Measurements from ENCODE around the gene CAP2. TPM values are rescaled to one million over a fixed set of nuclear protein-coding genes. Genes with fewer than 3 reads are reported as not detected.
A peak's percentile ranks its signal among the peaks of the same experiment; 100 is the strongest.
"Not testable (repeated sequence)": the region's sequence is repeated elsewhere in the genome, so short reads cannot be mapped to it uniquely, and the experiment has no call there.

The CAP2 gene
- total RNA-seq, 1 donor from 2014 or later, result 32.0 TPM

DNA sequence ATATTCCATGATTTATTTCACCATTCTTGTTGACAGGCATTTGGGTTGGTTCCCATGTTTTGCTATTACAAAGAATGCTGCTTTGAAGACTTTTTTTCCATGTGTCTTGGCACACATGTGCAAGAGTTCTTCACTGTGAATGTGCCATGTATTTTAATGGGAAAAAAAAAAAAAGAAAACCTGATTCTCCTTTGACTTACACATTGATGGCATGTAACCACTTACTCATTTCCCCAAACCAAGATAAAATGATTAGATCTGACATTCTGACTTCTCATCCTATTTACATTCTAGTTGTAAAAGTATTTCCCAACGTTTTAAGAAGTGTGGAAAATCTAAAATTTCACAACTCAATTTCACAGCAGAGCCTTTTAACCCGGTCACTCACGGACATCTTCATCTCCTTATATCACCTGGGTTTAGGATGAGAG, 4.4 kb downstream of the CAP2 start:
- DNase-seq (ENCODE audit: low spot score), result peak; percentile 30

DNA sequence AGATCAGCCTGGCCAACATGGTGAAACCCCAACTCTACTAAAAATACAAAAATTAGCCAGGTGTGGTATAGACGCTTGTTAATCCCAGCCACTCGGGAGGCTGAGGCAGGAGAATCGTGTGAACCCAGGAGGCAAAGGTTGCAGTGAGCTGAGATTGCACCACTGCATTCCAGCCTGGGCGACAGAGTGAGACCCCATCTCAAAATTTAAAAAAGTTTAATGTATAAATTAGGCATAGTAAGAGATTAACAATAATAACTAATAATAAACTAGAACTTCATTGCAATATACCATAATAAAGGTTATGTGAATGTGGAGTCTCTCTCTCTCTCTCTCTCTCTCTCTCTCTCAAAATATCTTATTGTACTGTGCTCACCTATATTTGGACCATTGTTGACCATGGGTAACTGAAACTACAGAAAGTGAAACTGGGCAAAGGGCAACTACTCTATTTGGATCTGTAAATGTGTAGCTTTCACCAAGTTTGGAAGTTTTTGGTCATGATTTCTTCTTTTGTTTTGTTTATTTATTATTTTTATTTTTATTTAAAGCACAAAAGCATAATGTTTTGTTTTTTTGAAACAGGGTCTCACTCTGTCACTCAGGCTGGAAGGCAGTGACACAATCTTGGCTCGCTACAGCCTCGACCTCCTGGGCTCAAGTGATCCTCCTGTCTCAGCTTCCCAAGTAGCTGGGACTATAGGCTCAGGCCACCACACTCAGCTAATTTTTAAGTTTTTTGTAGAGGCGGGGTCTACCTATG, 12.0 kb downstream of the CAP2 start:
- not testable (repeated sequence) for DNase-seq (ENCODE audit: low spot score)

DNA sequence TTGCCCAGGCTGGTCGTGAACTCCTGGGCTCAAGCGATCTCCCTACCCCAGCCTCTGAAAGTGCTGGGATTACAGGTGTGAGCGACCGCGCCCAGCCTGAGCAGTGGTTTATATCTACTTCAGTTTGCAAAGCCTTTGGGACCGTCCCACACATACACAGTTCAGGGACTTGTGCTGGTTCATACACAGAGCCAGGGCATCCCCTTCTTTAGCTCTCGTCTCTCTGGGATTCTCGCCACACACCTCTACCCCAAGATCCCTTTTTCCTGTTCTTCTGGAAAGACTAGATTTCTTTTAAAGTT, 12.5 kb downstream of the CAP2 start:
- DNase-seq (ENCODE audit: low spot score), result no peak

DNA sequence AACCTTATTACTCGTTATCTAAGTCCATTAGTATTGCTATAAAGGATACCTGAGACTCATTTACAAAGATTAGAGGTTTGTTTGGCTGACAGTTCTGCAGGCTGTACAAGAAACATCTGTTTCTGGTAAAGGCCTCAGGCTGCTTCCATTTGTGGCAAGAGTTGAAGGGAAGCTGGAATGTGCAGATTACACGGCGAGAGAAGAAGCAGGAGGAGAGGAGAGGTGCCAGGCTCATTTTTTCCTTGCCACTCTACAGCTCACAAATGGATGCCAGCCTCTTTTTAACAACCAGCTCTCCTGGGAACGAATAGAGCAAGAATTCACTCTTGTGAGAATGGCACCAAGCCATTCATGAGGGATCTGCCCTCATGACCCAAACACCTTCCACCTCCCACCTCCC, 14.7 kb downstream of the CAP2 start:
- no peak for DNase-seq (ENCODE audit: low spot score)

DNA sequence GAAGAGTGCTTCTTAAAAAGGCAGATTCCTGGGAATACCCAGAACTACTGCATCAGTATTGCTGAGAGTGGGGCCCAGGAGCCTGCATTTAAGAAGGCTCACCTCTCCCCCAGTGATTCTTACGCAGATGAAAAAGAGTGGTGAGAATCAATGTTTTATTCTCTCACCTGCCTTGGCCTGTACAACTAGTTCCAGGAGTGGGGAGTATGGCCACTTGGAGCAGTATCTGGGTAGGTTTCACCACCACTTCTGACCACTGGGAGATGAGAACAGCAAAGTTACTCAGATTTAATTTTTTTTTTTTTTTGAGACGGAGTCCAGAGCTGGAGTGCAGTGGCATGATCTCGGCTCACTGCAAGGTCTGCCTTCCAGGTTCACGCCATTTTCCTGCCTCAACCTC, 16.9 kb downstream of the CAP2 start:
- DNase-seq (ENCODE audit: low spot score), result no peak

DNA sequence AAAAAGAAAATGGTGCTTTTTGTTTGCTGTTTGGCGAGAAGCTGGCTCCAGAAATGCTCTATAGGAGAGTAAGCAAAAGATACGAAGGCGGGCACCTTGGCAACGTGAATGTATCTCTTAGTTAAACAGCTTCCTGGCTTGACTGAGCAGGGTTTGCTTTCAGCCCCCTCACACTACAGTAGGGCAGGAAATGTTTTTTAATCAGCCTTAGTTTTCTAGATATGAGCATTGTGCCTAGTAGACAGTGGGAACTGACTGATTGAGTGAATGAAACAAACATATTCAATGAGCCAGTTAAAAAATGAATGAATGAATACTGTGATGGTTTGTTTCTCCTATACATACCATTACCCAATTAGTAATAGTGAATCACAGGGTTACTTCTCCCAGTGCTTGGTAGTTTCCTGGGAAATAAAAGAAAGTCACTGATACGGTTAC, 19.9 kb downstream of the CAP2 start:
- DNase-seq (ENCODE audit: low spot score), result no peak

DNA sequence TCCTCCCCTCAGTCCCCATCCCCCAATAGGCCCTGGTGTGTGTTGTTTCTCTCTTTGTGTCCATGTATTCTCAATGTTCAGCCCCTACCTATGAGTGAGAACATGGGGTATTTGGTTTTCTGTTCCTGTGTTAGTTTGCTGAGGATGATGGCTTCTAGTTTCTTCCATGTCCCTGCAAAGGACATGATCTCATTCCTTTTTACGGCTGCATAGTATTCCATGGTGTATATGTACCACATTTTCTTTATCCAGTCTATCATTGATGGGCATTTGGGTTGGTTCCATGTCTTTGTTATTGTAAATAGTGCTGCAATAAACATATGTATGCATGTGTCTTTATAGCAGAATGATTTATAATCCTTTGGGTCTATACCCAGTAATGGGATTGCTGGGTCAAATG, 21.0 kb downstream of the CAP2 start:
- not testable (repeated sequence) for DNase-seq (ENCODE audit: low spot score)

DNA sequence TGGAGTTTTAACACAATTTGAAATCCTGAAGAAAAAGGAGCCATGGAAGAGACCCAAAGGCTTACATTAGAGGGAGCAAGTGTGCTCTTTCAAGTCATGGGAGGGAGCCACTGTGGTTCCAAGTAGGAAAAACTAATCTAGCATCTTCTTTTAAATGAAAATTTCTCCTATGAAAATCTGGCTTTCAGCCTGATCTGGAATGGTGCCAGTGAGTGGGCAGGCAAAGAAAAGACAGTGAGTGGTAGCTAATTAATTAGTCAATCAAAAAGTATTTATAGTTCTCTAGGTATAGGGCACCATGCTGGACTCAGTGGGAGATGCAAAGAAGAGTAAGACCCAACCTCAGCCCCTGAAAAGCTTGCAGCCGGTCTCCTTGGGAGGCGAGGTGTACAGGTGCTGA, 21.9 kb downstream of the CAP2 start:
- no peak for DNase-seq (ENCODE audit: low spot score)

DNA sequence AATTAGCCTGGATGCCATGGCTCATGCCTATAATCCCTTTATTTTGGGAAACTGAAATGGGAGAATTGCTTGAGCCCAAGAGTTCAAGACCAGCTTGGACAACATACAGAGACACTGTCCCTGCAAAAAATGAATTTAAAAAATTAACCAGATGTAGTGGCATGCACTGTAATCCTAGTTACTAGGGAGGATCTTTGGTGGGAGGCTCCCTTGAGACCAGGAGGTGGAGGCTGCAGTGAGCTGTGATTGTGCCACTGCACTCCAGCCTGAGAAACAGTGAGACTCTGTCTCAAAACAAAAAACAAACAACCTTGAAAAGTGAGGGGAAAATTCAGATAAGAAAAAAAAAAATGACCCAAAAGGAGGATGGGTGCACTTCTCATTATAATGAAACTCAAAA, 23.4 kb downstream of the CAP2 start:
- no peak for DNase-seq (ENCODE audit: low spot score)

DNA sequence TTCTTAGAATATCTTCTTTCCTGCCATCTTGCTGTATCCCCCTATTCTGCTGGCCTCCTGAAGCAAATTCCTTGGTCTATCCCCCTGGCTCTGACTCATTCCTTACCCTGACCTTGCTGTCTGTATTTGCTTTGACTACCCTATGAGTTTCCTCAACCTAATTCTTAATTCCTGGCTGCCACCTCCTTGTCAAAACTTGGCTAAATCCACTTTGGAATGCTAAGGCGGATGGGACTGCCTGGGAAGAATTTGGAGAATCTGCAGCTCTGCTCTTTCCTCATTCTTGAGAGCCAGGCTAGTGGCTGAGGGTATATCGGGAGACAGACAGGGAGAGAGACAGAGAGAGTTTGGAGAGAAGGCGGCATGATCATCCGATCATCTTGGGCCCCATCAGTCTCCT, 24.4 kb downstream of the CAP2 start:
- peak; percentile 79 for DNase-seq (ENCODE audit: low spot score)

DNA sequence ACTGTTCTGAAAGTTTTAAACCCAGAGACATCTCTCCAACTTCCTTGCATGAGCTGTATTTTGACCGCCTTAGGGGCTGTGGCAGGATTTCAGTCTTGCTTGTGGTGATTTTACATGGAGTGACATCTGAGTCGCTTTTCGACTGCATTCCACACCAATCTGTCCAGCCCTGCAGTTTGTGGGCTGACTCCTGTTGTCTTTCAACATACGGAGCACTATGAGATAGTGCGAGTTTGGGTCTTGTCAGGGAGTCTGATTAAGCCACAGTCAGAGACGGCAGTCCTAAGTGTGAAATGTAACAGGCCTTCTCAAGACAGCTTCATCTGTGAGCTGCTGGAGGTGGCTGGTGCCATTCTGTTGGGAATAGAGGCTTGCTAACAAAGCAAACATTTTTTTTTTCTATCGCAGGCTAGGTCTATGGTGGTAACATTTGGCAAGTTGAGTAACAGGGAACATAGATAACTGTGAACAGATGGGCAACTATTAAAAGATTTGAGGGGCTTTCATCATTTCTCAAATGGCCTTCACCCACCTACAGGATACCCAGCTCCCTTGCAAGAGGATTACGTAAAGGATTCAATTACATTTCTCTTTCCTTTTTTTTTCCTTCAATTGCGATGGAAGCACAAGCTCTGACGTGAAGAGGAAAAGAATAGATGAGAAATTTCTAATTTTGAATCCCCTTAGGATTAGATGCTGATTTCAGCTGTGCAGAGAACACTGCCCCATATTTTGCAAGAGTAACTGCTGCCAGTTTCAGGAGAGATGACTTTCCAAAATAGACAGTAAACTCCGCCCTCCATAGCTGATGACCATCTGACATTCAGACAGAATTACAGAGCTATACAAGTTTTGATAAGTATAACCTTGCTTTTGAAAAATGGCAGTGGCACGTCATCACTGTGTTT, 25.1 kb downstream of the CAP2 start:
- DNase-seq (ENCODE audit: low spot score), result peak; percentile 63

DNA sequence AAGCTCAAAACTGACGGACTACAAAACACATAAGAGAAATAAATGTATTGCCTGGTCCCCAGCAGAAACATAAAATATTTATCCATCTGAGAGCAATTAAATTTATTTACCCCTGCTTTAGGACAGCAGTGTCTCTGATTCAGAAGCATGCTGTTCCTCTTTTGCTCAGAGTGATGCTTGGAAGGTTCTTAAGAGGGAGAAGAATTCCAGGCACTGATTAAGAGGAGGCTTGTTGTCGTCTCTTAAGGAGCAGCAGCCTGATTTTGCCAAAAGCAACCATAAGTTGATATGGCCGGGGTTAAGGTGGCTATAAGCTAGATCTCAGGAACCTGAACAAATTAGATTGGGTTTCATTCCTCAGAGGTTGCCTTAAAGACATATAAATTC, 25.8 kb downstream of the CAP2 start:
- peak; percentile 11 for DNase-seq (ENCODE audit: low spot score)

DNA sequence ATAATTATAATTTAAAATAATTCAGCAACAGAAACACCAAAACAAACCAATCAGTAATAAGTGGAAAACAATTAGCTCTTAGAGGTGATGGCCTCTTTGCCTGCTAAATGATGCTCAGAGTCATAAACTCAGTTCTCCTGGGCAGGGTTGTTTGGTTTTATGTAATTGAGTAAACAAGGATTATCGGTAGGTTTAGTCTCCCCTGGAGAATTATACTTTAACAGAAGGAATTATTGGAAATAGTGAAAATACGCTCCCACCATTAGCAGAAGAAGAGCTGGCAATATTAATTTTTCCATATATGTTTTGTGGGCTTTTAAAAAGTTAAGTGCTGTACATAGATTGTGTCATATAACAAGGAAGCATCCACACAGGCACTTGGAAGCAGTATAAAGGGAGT, 27.0 kb downstream of the CAP2 start:
- no peak for DNase-seq (ENCODE audit: low spot score)

DNA sequence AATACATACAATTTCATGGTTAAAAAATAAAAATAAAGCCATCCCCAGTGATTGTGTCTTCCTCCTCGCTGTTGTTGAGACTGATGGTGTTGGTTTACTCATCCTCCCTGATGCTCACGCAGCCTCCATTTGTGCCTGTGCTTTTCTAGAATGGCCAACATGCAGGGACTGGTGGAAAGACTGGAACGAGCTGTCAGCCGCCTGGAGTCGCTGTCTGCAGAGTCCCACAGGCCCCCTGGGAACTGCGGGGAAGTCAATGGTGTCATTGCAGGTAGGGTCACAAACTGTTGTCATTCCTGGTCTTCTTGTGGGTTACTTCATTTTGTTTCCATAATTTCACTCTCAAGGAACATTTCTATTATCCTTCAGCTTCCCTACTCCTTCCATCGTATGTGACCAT, 28.0 kb downstream of the CAP2 start:
- no peak for DNase-seq (ENCODE audit: low spot score)

DNA sequence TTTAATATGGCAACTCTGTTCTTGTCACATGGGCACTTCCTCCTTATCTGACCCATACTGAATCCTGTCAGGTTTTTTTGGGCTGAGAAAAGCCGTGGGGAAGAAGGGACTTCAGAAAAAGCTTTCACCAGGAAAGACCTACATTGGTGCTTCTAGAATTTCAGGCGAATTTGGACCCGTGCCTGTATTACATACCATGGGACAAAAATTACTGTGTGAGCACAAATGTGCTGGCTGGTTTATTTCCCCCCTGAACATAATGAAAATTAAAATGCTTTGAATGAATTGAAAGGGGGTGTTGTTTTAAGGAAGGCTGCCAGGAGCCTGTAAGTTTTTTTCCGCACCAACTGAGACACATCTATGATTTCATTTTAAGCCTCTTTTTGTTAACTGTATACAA, 29.6 kb downstream of the CAP2 start:
- no peak for DNase-seq (ENCODE audit: low spot score)

DNA sequence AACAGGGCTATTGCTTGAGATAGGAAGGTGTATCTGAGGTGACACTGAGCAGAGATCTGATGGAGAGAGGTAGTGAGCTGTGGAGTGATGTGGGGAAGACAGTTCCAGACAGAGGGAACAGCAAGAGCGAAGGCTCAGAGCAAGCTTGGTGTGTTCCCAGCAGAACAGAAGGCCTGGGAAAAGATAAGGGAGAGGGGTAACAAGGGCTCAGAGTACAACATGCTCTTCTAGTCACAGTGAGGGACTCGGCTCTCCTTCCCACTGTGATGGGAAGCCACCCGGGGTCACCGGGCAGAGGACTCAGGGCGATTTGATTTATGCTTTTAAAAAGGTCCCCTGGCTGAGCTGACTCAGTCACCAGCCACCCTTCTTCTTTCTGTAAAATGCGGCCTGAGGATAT, 33.7 kb downstream of the CAP2 start:
- no peak for DNase-seq (ENCODE audit: low spot score)

DNA sequence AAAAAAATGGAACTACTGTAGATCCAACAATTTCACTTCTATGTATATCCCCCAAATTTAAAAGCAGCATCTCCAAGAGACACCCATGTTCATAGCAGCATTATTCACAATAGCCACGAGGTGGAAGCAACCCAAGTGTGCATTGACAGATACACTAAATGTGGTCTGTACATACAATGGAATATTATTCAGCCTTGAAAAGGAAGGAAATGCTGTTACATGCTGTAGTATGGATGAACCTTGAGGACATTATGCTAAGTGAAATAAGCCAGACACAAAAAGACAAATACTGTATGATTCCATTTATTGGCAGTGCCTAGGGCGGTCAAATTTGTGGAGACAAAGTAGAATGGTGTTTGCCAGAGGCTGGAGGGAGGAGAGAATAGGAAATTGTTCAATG, 34.2 kb downstream of the CAP2 start:
- no peak for DNase-seq (ENCODE audit: low spot score)

DNA sequence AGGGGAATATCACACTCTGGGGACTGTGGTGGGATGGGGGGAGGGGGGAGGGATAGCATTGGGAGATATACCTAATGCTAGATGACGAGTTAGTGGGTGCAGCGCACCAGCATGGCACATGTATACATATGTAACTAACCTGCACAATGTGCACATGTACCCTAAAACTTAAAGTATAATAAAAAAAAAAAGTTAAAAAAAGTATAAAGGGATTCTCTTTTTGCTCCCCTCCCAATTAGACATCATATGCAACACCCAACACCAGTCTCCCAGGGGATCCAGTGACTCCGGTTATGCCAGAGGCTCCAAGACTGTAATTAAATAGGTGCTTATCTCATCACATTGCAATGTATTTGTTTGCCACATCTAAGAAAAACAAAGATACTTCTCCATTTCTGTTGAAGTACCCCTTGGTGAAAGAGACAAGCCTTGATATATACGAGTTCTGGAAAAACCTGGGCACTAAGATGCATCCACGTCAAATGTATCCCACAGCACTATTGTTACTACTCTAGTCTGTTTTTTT, 35.3 kb downstream of the CAP2 start:
- DNase-seq (ENCODE audit: low spot score), result not testable (repeated sequence)

DNA sequence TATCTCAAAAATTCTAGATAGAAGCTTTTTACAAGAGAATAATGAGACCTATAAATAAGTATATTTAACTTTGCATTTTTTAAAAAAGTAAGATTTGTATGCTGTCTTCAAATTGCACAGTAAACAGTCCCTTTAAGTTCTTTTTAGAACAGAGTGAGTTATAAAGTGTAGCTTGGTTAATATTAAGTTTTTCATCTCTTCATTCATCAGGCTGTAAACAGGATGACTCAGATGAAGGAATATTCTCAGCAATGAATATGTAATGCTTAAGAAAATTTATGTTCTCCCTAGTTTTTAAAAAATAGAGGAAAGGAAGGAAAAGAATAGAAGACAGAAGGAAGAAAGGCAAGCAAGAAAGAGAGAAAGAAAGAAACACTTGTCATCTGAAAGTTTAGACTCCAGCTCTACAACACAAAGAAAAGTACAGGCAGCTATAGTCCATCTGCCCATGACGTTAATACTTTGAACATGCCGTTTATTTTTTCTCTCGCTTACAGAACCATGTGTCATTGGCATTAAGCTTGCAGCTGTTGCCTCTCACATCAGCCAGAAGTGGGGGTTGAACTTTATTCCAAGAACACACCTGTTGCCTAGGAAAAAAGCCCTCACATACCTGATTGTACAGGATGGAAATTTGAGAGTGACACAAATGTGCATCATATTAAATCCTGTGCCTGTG, 36.1 kb downstream of the CAP2 start:
- no peak for DNase-seq (ENCODE audit: low spot score)

DNA sequence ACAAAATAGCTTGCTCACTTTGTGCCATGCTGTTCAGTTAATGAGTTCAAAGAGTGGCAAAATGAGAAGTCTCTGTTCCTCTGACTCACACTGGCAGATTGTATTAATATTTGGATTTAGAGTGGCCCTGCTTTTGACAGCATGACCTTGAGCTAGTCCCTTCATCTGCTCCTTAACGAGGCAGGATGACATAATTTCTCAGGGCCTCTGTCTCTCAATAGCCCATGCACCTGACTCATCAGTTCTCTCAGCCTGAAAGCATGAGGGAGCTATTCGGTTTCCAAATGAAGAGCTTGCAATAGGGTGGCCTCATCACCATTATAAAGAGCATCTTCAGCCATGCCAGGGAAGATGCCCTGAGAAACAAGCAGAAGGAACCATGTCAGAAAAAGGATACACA, 38.2 kb downstream of the CAP2 start:
- DNase-seq (ENCODE audit: low spot score), result no peak

DNA sequence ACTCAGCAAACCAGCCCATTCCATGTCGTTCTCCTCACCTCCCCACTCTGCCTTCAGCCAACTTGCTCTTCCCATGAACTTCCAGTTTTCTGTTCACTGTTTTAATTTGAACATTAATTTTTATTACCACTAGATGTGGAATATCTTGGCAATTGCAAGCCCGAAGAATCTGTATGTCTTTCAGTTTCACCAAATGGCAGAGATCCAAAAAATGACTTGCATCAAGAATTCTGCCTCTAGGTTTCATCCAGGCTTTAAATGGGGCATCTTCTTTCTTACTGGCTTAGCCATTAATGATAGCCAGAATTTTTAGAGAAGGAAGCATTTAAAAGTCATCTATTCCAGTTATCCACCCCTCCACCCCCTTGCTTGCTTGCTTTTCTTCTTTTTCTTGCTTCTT, 39.0 kb downstream of the CAP2 start:
- DNase-seq (ENCODE audit: low spot score), result no peak

DNA sequence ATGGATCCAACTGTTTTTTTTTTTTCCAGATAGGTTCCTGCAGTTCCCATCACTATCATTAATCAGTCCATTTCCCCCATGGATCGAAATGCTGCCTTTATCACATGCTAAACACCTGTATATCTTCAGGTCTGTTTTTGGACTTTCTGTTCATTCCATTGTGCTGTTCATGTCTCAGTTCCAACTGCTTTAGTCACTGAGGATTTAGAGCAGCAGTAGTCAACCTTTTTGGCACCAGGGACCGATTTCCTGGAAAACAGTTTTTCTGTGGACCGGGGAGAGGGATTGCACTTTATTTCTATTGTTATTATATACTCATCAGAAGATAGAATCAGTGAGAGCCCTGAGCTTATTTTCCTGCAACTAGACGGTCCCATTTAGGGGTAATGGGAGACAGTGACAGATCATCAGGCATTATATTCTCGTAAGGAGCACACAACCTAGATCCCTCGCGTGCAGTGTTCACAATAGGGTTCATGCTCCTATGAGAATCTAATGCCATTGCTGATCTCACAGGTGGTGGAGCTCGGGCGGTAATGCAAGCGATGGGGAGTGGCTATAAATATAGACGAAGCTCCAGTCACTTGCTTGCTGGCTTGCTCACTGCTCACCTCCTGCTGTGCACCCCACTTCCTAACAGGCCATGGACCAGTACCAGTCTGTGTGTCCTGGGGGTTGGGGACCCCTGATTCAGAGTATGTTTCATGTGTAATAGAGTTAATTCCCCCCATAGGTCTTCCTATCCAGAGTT, 46.0 kb downstream of the CAP2 start:
- DNase-seq (ENCODE audit: low spot score), result no peak
